ENCODE results near the gene FOXJ3.

DNA sequence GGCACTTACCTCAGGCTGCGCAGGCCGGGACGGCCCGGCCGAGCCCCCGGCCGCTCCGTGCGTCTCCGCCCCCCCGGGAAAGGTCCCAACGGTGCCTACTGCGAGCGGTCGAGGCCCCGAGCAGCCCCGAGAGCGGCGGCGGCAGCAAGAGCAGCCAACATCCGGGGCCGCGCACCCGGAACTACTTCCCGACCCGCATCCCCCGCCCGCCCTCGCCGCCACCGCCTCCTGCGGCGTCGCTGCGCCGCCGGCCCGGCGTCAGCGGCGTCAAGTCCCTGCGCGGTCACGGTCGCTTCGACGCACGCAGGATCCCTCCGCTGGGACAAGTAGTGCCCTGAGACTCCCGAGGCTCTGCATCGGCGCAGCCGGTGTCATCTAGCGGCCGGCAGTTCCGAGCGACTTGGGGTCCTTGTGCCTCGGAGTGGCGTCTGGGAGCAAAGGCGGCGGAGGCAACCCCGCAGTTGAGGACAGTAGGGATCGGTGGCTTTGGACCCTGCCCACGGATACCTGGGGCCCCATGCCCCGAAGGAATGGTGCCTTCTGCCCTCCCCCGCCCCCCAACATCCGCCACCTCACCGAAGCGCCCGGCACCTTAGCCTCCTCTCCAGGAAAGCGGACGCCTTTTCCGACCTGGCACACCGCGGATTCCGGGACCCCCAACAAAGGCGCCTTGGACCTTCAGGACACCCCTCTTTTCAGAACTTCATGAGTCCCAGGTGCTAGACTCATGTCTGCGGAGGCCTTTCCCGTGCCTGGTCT is at the start of gene FOXJ3:
- TF ChIP-seq, protein P1, sequence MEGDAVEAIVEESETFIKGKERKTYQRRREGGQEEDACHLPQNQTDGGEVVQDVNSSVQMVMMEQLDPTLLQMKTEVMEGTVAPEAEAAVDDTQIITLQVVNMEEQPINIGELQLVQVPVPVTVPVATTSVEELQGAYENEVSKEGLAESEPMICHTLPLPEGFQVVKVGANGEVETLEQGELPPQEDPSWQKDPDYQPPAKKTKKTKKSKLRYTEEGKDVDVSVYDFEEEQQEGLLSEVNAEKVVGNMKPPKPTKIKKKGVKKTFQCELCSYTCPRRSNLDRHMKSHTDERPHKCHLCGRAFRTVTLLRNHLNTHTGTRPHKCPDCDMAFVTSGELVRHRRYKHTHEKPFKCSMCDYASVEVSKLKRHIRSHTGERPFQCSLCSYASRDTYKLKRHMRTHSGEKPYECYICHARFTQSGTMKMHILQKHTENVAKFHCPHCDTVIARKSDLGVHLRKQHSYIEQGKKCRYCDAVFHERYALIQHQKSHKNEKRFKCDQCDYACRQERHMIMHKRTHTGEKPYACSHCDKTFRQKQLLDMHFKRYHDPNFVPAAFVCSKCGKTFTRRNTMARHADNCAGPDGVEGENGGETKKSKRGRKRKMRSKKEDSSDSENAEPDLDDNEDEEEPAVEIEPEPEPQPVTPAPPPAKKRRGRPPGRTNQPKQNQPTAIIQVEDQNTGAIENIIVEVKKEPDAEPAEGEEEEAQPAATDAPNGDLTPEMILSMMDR (IDR thresholded peaks at IDR 0.05): no peak
- no peak for TF ChIP-seq EZH2 (IDR thresholded peaks at IDR 0.05; ENCODE audit: borderline replicate concordance, insufficient read depth, low read depth, low read length, poor library complexity, severe bottlenecking)
